Esophagus (tissue), 2 donors: ENCODE data around the gene SSMEM1. TPM values are rescaled to one million over a fixed set of nuclear protein-coding genes. Genes with fewer than 3 reads are reported as not detected.
"Not testable (repeated sequence)": the region's sequence is repeated elsewhere in the genome, so short reads cannot be mapped to it uniquely, and the experiment has no call there.

Source experiments
- H3K27ac ChIP-seq, 2 donors: one replicate each; pipeline ENCODE4 v1.5.1; 2013; ENCODE audit warnings: low read depth in 2 of 2, mild to moderate bottlenecking in 2 of 2, inconsistent platforms in 1 of 2, low read length in 1 of 2, moderate library complexity in 1 of 2
- H3K27me3 ChIP-seq, 2 donors: one replicate each; pipeline ENCODE4 v1.6.1; 2013; ENCODE audit warnings: low read length in 2 of 2, control low read depth in 1 of 2, mild to moderate bottlenecking in 1 of 2; ENCODE audit not compliant: insufficient read depth in 2 of 2, control insufficient read depth in 1 of 2
- H3K36me3 ChIP-seq, 2 donors: one replicate each; pipeline ENCODE4 v1.6.1; 2013; ENCODE audit warnings: low read length in 1 of 2; ENCODE audit not compliant: control insufficient read depth in 2 of 2, insufficient read depth in 2 of 2
- H3K4me1 ChIP-seq, 2 donors: one replicate each; pipeline ENCODE4 v1.6.1; 2013; ENCODE audit warnings: low read length in 1 of 2; ENCODE audit not compliant: control insufficient read depth in 2 of 2, insufficient read depth in 2 of 2
- H3K4me3 ChIP-seq, 2 donors: one replicate each; pipeline ENCODE4 v1.5.1; 2013; ENCODE audit warnings: low read length in 2 of 2, mild to moderate bottlenecking in 2 of 2, low read depth in 1 of 2, moderate library complexity in 1 of 2
- H3K9me3 ChIP-seq, 2 donors: one replicate each; pipeline ENCODE4 v1.6.1; 2013; ENCODE audit warnings: mild to moderate bottlenecking in 2 of 2, low read depth in 1 of 2, low read length in 1 of 2, moderate library complexity in 1 of 2; ENCODE audit not compliant: control insufficient read depth in 2 of 2, insufficient read depth in 1 of 2
- WGBS, 2 donors: extraction: QIAGEN DNeasy Blood & Tissue Kit; methylation state at CpG; one replicate each; pipeline ENCODE4 v1.1.7; 2013; 5-methylcytosine and 5-hydroxymethylcytosine counted together
- polyA plus RNA-seq, 2 donors: library from polyadenylated mRNA; stranded (reverse); fragments of 200-250 nt; gene quantifications; one replicate each; pipeline ENCODE4 v1.2.3, GENCODE V29; 2013
- donor health status: healthy with polysubstance abuse.
- donor health status: Bipolar disorder and iron deficiency.

The SSMEM1 gene
- polyA plus RNA-seq, 2 donors: not detected

GRCh38 chr7:130240240-130240639, 32.6 kb downstream of the SSMEM1 start:
- Histone ChIP-seq H3K4me3 (no peak overlapping the region), H3K4me1 (no peaks in the 10 kb centered on the region), H3K9me3 (no peaks in the 10 kb centered on the region), H3K36me3 (no peaks in the 10 kb centered on the region), H3K27ac (no peak overlapping the region), H3K27me3 (no peaks in the 10 kb centered on the region)
- 97 to 99% methylated on average over 1 of the region's 1 CpG for WGBS, 2 donors

DNA sequence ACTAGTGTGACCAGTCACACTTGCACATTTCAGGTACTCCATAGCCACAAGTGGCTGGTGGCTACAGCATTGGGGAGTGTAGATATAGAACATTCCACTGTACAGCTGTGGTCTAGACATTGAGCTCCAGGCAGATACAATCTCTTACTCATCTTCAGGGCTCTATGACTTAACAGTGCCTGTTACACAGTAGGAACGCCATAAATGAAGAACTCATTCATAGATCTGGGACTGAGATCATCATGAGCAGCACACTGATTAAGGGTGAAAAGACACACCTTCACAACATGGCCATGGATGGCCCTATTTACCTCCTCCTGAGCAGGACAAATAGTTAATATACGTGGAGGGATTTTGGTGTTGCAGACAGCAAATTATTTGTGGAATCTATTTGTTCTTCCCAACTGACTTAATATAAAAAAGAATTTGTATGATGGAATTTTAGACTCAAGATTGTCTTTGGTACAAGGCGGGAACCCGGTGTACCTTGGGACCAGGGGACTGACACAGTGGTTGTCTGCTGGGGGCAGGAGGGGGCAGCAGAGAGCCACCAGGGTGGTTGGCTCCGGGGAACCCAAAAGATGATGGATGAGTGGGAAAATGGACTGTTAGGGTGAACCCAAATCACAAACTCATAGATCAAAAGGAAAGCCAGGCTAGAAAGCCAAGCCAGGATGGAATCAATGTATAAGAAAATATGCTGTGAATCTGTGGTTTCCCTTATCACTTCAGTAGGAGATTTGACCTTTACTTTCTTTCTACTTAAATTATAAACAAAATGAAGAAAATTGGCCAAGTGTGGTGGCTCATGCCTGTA, 34.7 kb downstream of the SSMEM1 start:
- no peaks in the 10 kb centered on the region for H3K27me3 ChIP-seq
- no peaks in the 10 kb centered on the region for H3K36me3 ChIP-seq
- WGBS, 2 donors: 33 to 41% methylated on average over 5 of the region's 5 CpGs
- H3K27ac ChIP-seq: no peak overlapping the region
- peaks cover 0 to 2% of the 10 kb centered on the region in 2 donors for H3K9me3 ChIP-seq
- H3K4me1 ChIP-seq: no peaks in the 10 kb centered on the region
- no peak overlapping the region for H3K4me3 ChIP-seq

GRCh38 chr7:130243486-130243885, 35.8 kb downstream of the SSMEM1 start:
- not testable (repeated sequence) for H3K27ac ChIP-seq, H3K36me3 ChIP-seq, H3K4me1 ChIP-seq, H3K9me3 ChIP-seq, H3K27me3 ChIP-seq, H3K4me3 ChIP-seq
- 2 to 31% methylated on average over 1 of the region's 1 CpG for WGBS, 2 donors

- H3K4me3 ChIP-seq, H3K36me3 ChIP-seq, H3K27me3 ChIP-seq, H3K4me1 ChIP-seq, H3K27ac ChIP-seq, H3K9me3 ChIP-seq: not testable (repeated sequence)
- 92 to 96% methylated on average over 1 of the region's 1 CpG for WGBS, 2 donors
Observed at GRCh38 chr7:130246491-130246890, 38.8 kb downstream of the SSMEM1 start.

- not testable (repeated sequence) for H3K27me3 ChIP-seq, H3K4me1 ChIP-seq, H3K4me3 ChIP-seq, H3K27ac ChIP-seq, H3K36me3 ChIP-seq, H3K9me3 ChIP-seq
- 95 to 100% methylated on average over 5 of the region's 5 CpGs for WGBS, 2 donors
Observed at GRCh38 chr7:130248842-130249241, 41.2 kb downstream of the SSMEM1 start.

DNA sequence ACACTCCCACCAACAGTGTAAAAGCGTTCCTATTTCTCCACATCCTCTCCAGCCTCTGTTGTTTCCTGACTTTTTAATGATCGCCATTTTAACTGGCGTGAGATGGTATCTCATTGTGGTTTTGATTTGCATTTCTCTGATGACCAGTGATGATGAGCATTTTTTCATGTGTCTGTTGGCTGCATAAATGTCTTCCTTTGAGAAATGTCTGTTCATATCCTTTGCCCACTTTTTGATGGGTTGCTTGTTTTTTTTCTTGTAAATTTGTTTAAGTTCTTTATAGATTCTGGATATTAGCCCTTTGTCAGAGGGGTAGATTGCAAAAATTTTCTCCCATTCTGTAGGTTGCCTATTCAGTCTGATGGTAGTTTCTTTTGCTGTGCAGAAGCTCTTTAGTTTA, 42.0 kb downstream of the SSMEM1 start:
- not testable (repeated sequence) for H3K9me3 ChIP-seq, H3K27ac ChIP-seq, H3K4me3 ChIP-seq, H3K36me3 ChIP-seq, H3K4me1 ChIP-seq, H3K27me3 ChIP-seq
- 92% methylated on average over 3 of the region's 3 CpGs for WGBS, 2 donors

DNA sequence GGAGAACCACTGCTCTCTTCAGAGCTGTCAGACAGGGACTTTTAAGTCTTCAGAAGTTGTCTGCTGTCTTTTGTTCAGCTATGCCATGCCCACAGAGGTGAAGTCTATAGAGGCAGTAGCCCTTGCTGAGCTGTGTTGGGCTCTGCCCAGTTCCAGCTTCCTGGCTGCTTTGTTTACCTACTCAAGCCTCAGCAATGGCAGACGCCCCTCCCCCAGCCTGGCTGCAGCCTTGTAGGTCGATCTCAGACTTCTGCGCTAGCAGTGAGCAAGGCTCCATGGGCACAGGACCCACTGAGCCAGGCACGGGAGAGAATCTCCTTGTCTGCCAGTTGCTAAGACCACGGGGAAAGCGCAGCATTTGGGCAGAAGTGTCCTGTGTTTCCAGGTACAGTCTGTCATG, 46.9 kb downstream of the SSMEM1 start:
- 69 to 75% methylated on average over 6 of the region's 6 CpGs for WGBS, 2 donors

GRCh38 chr7:130256704-130257103, 49.0 kb downstream of the SSMEM1 start:
- H3K9me3 ChIP-seq: peaks cover 0 to 2% of the 10 kb centered on the region in 2 donors

More for the DNA sequence above, 46.9 kb downstream of the SSMEM1 start:
- no peaks in the 10 kb centered on the region for H3K36me3 ChIP-seq
- no peaks in the 10 kb centered on the region for H3K4me1 ChIP-seq
- H3K9me3 ChIP-seq: peaks cover 0 to 2% of the 10 kb centered on the region in 2 donors
- no peak overlapping the region for H3K4me3 ChIP-seq
- H3K27me3 ChIP-seq: no peaks in the 10 kb centered on the region
- no peak overlapping the region for H3K27ac ChIP-seq

GRCh38 chr7:130258494-130259078, 50.9 kb downstream of the SSMEM1 start:
- H3K4me1 ChIP-seq: no peaks in the 10 kb centered on the region
- peaks cover 0 to 2% of the 10 kb centered on the region in 2 donors for H3K9me3 ChIP-seq
- H3K36me3 ChIP-seq: no peaks in the 10 kb centered on the region
- no peak overlapping the region for H3K27ac ChIP-seq
- no peaks in the 10 kb centered on the region for H3K27me3 ChIP-seq
- WGBS, 2 donors: 68 to 72% methylated on average over 1 of the region's 1 CpG
- H3K4me3 ChIP-seq: no peak overlapping the region

More at GRCh38 chr7:130256704-130257103, 49.0 kb downstream of the SSMEM1 start:
- Histone ChIP-seq H3K27me3 (no peaks in the 10 kb centered on the region), H3K27ac (no peak overlapping the region), H3K4me3 (no peak overlapping the region), H3K36me3 (no peaks in the 10 kb centered on the region), H3K4me1 (no peaks in the 10 kb centered on the region)
- WGBS, 2 donors: 78 to 80% methylated on average over 2 of the region's 2 CpGs

GRCh38 chr7:130262448-130262847, 54.8 kb downstream of the SSMEM1 start:
- Histone ChIP-seq H3K27me3 (peaks cover 0 to 2% of the 10 kb centered on the region in 2 donors), H3K27ac (no peak overlapping the region), H3K4me1 (no peaks in the 10 kb centered on the region), H3K36me3 (no peaks in the 10 kb centered on the region), H3K4me3 (no peak overlapping the region), H3K9me3 (no peaks in the 10 kb centered on the region)
- 58 to 66% methylated on average over 2 of the region's 2 CpGs for WGBS, 2 donors
